A549 (cell line): Measurements from ENCODE around the gene MAJIN. TPM values are rescaled to one million over a fixed set of nuclear protein-coding genes. Genes with fewer than 3 reads are reported as not detected.

Source experiments
- ATAC-seq, 2 experiments: fragments of 200-7000 bp in 1 of 2; fragments of >200 bp in 1 of 2; cut with Nextera tagmentation in 1 of 2; cut with Tn5 transposase in 1 of 2; 3 replicates each; pipeline versions ENCODE4 v1.8.0 to v1.9.1; 2018 to 2020; ENCODE audit warnings: mild to moderate bottlenecking in 1 of 2, moderate library complexity in 1 of 2
- CTCF ChIA-PET: fragments of 300-600 bp; sonication (Branson Sonifier 250); formaldehyde crosslinking; extraction: SDS; loops from one replicate; lab custom pipeline; 2021; ENCODE audit warnings: antibody characterized with exemption, inconsistent platforms; lab: Yijun Ruan, JAX
- POLR2A ChIA-PET: fragments of 350-600 bp; formaldehyde crosslinking; extraction: SDS; loops from one replicate; lab custom pipeline; 2021; ENCODE audit warnings: antibody characterized with exemption, inconsistent platforms; lab: Yijun Ruan, JAX
- DNase-seq, 2 experiments: peaks; one replicate each; pipeline versions ENCODE4 v3.0.0 to v3.0.0-alpha.2; 2011 to 2016; ENCODE audit warnings: low read depth in 1 of 2, low spot score in 1 of 2
- FAIRE-seq: peaks from 2 replicates; lab custom pipeline; 2011; peaks lifted over from hg19 to GRCh38; lab: Jason Lieb, UNC
- H3K27ac ChIP-seq, 2 experiments: fragments of >200 bp; sonication (Bioruptor Twin); formaldehyde crosslinking; 3 replicates each; pipeline ENCODE4 v1.5.1; 2016 to 2017
- H3K4me1 ChIP-seq: fragments of >200 bp; sonication (Bioruptor Twin); formaldehyde crosslinking; 3 replicates; pipeline ENCODE4 v1.6.1; 2016
- H3K4me2 ChIP-seq: fragments of >200 bp; sonication (Bioruptor Twin); formaldehyde crosslinking; 3 replicates; pipeline ENCODE4 v1.6.1; 2016
- H3K4me3 ChIP-seq: fragments of >200 bp; sonication (Bioruptor Twin); formaldehyde crosslinking; 3 replicates; pipeline ENCODE4 v1.5.1; 2016
- H3K9me3 ChIP-seq: fragments of >200 bp; sonication (Bioruptor Twin); formaldehyde crosslinking; 3 replicates; pipeline ENCODE4 v1.6.1; 2016
- CTCF ChIP-seq: fragments of >200 bp; sonication (Bioruptor Twin); formaldehyde crosslinking; IDR thresholded peaks from 3 replicates; pipeline ENCODE4 v1.5.1; 2016
- EHMT2 ChIP-seq: fragments of 200-600 bp; sonication (generic); IDR thresholded peaks from 2 replicates; pipeline ENCODE4 v1.6.1; 2016; ENCODE audit warnings: antibody characterized with exemption, low read depth, mild to moderate bottlenecking, moderate library complexity
- EP300 ChIP-seq, 2 experiments: fragments of >200 bp; sonication (Bioruptor Twin); formaldehyde crosslinking; IDR thresholded peaks; 2 replicates in 1 of 2; 3 replicates in 1 of 2; pipeline ENCODE4 v1.6.1; 2016 to 2017
- FOSB ChIP-seq: fragments of 250-450 bp; sonication (Bioruptor Pico); IDR thresholded peaks from 2 replicates; pipeline ENCODE4 v1.5.0; 2020; ENCODE audit warnings: mild to moderate bottlenecking, moderate library complexity
- HDAC2 ChIP-seq: fragments of 200-600 bp; sonication (generic); IDR thresholded peaks from 2 replicates; pipeline ENCODE4 v1.6.1; 2016
- HOXB13 ChIP-seq: fragments of 250-450 bp; sonication (Bioruptor Pico); IDR thresholded peaks from 2 replicates; pipeline ENCODE4 v1.5.0; 2020; ENCODE audit warnings: low read depth, mild to moderate bottlenecking, moderate library complexity
- HOXB5 ChIP-seq: fragments of 250-450 bp; sonication (Bioruptor Pico); IDR thresholded peaks from 2 replicates; pipeline ENCODE4 v1.5.0; 2020; ENCODE audit warnings: mild to moderate bottlenecking, moderate library complexity
- KDM1A ChIP-seq: fragments of 200-600 bp; sonication (generic); IDR thresholded peaks from 2 replicates; pipeline ENCODE4 v1.6.1; 2016; ENCODE audit warnings: low read depth, mild to moderate bottlenecking
- RAD21 ChIP-seq, 2 experiments: fragments of >200 bp in 1 of 2; sonication (Bioruptor Twin) in 1 of 2; formaldehyde crosslinking in 1 of 2; IDR thresholded peaks in 1 of 2; conservative IDR thresholded peaks in 1 of 2; 2 replicates in 1 of 2; 3 replicates in 1 of 2; pipeline ENCODE4 v1.6.1; 2012 to 2018; ENCODE audit warnings: inconsistent platforms in 1 of 2
- RCOR1 ChIP-seq: fragments of 150-350 bp; IDR thresholded peaks from 2 replicates; pipeline ENCODE4 v1.6.1; 2014; ENCODE audit warnings: antibody characterized with exemption, low read length, low read depth
- REST ChIP-seq: fragments of 200-600 bp; sonication (generic); IDR thresholded peaks from 2 replicates; pipeline ENCODE4 v1.6.1; 2016; ENCODE audit warnings: antibody characterized with exemption, mild to moderate bottlenecking, moderate library complexity
- USF2 ChIP-seq: fragments of 450-650 bp; IDR thresholded peaks from 2 replicates; pipeline ENCODE4 v1.6.1; 2014; ENCODE audit warnings: antibody characterized with exemption
- WGBS: methylation state at CpG from one replicate; pipeline ENCODE4 v1.1.6; 2017; ENCODE audit errors: missing lambda C conversion rate; 5-methylcytosine and 5-hydroxymethylcytosine counted together
- polyA plus RNA-seq, 4 experiments: library from polyadenylated mRNA; depleted of rRNA in 3 of 4; stranded (reverse); fragments of >200 nt; fragmentation: RNase III in 1 of 4; extraction: RNeasy Plus Mini Kit Qiagen cat#74134 plus additional on column Dnase treatment in 1 of 4; gene quantifications; 2 replicates in 3 of 4; 3 replicates in 1 of 4; pipeline ENCODE4 v1.2.3, GENCODE V29; 2011 to 2017

MAJIN gene
- polyA plus RNA-seq, 2 of the 4 experiments (the other 2 are of a cell fraction) = 0.12 TPM; not detected in 1

- ChIA-PET POLR2A (no interaction called here), CTCF (interaction anchor here (0.9 to 4.7 kb wide), 5 partner anchors 10 to 115 kb away, joined by 3 to 43 read pairs (median 4); partner anchors contain the start of genes ARL2 and PPP2R5B)
- FAIRE-seq (no peak), ATAC-seq (no peak), DNase-seq (no peak)
- Histone ChIP-seq H3K4me2 (no peak overlapping the region), H3K4me1 (peaks cover 34% of the 10 kb centered on the region), H3K27ac (no peak overlapping the region), H3K4me3 (no peak overlapping the region), H3K9me3 (no peaks in the 10 kb centered on the region)
- 96% methylated on average over 7 of the region's 7 CpGs for WGBS
- TF ChIP-seq HDAC2 (no peak), REST (peak; percentile 79)
Observed at GRCh38 chr11:65003282-65003681, 31.4 kb upstream of the MAJIN start.

GRCh38 chr11:65002706-65003105, 30.8 kb upstream of the MAJIN start:
- DNase-seq (no peak), ATAC-seq (no peak), FAIRE-seq (no peak)
- H3K9me3 ChIP-seq = no peaks in the 10 kb centered on the region
- CTCF ChIA-PET = interaction anchor here (0.6 to 4.7 kb wide), 7 partner anchors 11 to 125 kb away, joined by 3 to 43 read pairs (median 4); partner anchors contain the start of genes ARL2 and PPP2R5B
- H3K4me2 ChIP-seq = no peak overlapping the region
- no peak overlapping the region for H3K4me3 ChIP-seq
- POLR2A ChIA-PET = no interaction called here
- TF ChIP-seq KDM1A (no peak), HOXB5 (CRISPR knock-in tag) (no peak)
- 86% methylated on average over 5 of the region's 5 CpGs for WGBS
- H3K27ac ChIP-seq = no peak overlapping the region
- peaks cover 31% of the 10 kb centered on the region for H3K4me1 ChIP-seq

GRCh38 chr11:64999478-64999877, 27.6 kb upstream of the MAJIN start:
- POLR2A ChIA-PET = no interaction called here
- no peak for FAIRE-seq
- TF ChIP-seq RCOR1 (no peak), CTCF (no peak), HOXB5 (CRISPR knock-in tag) (0 out of 2 replicates have a peak, but pooled peaks have one; percentile 43)
- CTCF ChIA-PET = interaction anchor here (1.2 to 6.4 kb wide), 5 partner anchors 9 to 152 kb away, joined by 3 to 47 read pairs (median 7); partner anchors contain the start of gene ARL2
- ATAC-seq = no peak
- 73% methylated on average over 1 of the region's 1 CpG for WGBS
- Histone ChIP-seq H3K27ac (peak overlapping the region; percentile 61 to 80; a peak in 5 of 6 replicates), H3K4me3 (no peak overlapping the region), H3K4me1 (peaks cover 29% of the 10 kb centered on the region), H3K4me2 (peak overlapping the region; percentile 63), H3K9me3 (no peaks in the 10 kb centered on the region)
- DNase-seq = no peak

- Histone ChIP-seq H3K27ac (peak overlapping the region; percentile 61 to 80), H3K9me3 (no peaks in the 10 kb centered on the region), H3K4me3 (no peak overlapping the region), H3K4me1 (peaks cover 29% of the 10 kb centered on the region), H3K4me2 (peak overlapping the region; percentile 63)
- DNase-seq (peak; percentile 65 to 68), ATAC-seq (peak; percentile 40 to 71), FAIRE-seq (no peak)
- 40% methylated on average over 8 of the region's 9 CpGs for WGBS
- CTCF ChIA-PET = interaction anchor here (0.8 to 6.4 kb wide), 10 partner anchors 9 to 151 kb away, joined by 3 to 47 read pairs (median 8); partner anchors contain the start of gene ARL2
- TF ChIP-seq USF2 (no peak), EP300 (IDR thresholded peaks at IDR 0.05) (no peak), EHMT2 (no peak), FOSB (no peak), HOXB13 (no peak), RAD21 (conservative IDR thresholded peaks at IDR 0.05 in 1 of 2, IDR thresholded peaks at IDR 0.05 in 1 of 2) (no peak)
- POLR2A ChIA-PET = interaction anchor here (0.7 to 1.2 kb wide), 2 partner anchors 8 to 102 kb away, joined by 3 to 4 read pairs; no protein-coding TSS in a partner anchor
Observed at GRCh38 chr11:64998690-64999431, 27.0 kb upstream of the MAJIN start.
